Mucosa of stomach (tissue), 1 donor: ENCODE data around the gene GPR142.

Experiments
- H3K27me3 ChIP-seq: one replicate; pipeline ENCODE4 v1.7.0; 2013; ENCODE audit warnings: mild to moderate bottlenecking, low read length; ENCODE audit not compliant: control insufficient read depth, insufficient read depth
- H3K36me3 ChIP-seq: one replicate; pipeline ENCODE4 v1.7.0; 2013; ENCODE audit warnings: low read length; ENCODE audit not compliant: control insufficient read depth, insufficient read depth
- H3K4me1 ChIP-seq: one replicate; pipeline ENCODE4 v1.7.0; 2013; ENCODE audit warnings: mild to moderate bottlenecking, low read length; ENCODE audit not compliant: control insufficient read depth, insufficient read depth
- H3K4me3 ChIP-seq: one replicate; pipeline ENCODE4 v1.7.0; 2013; ENCODE audit warnings: low read length
- H3K9ac ChIP-seq: one replicate; pipeline ENCODE4 v1.7.0; 2013; ENCODE audit warnings: mild to moderate bottlenecking, low read length, moderate library complexity
- H3K9me3 ChIP-seq: one replicate; pipeline ENCODE4 v1.7.0; 2013; ENCODE audit warnings: mild to moderate bottlenecking, low read length, moderate library complexity; ENCODE audit not compliant: control insufficient read depth
- donor health status: Pancreatic carcinoma.

Gene GPR142, protein sequence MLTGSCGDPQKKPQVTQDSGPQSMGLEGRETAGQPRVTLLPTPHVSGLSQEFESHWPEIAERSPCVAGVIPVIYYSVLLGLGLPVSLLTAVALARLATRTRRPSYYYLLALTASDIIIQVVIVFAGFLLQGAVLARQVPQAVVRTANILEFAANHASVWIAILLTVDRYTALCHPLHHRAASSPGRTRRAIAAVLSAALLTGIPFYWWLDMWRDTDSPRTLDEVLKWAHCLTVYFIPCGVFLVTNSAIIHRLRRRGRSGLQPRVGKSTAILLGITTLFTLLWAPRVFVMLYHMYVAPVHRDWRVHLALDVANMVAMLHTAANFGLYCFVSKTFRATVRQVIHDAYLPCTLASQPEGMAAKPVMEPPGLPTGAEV

GRCh38 chr17:74367206-74367605 lies at the start of gene GPR142:
Gene GPR142, plus strand, starts transcription at chr17:74367506. Its CDS starts 2,035 bp downstream, at chr17:74369541.
- Histone ChIP-seq H3K27me3 (peaks cover 22% of the 10 kb centered on the region), H3K9me3 (no peaks in the 10 kb centered on the region), H3K36me3 (no peaks in the 10 kb centered on the region), H3K4me3 (no peak within 1 kb of the TSS), H3K9ac (no peak within 1 kb of the TSS), H3K4me1 (peaks cover 17% of the 10 kb centered on the region)

- Histone ChIP-seq H3K9ac (no peak overlapping the region), H3K9me3 (no peaks in the 10 kb centered on the region), H3K27me3 (no peaks in the 10 kb centered on the region), H3K4me3 (no peak overlapping the region), H3K4me1 (no peaks in the 10 kb centered on the region), H3K36me3 (no peaks in the 10 kb centered on the region)
Measured at GRCh38 chr17:74318391-74318790, 48.9 kb upstream of the GPR142 start.

DNA sequence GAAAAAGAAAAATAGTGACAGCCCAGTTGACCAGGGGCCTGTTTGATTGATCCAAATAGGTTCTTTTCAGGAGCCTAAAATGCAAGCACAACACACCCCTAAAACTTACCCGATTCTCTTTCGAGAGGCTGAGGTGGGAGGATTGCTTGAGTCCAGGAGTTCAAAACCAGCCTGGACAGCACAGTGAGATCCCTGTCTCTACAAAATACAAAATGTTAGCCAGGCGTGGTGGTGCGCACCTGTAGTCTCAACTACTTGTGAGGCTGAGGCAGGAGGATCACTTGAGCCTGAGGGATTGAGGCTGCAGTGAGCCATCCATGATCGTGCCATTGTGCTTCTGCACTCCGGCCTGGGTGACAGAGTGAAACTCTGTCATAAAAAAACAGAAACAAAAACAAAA lies 42.8 kb upstream of the GPR142 start:
- H3K27me3 ChIP-seq: peaks cover 32% of the 10 kb centered on the region
- H3K9ac ChIP-seq: no peak overlapping the region
- peaks cover 8% of the 10 kb centered on the region for H3K4me1 ChIP-seq
- no peaks in the 10 kb centered on the region for H3K9me3 ChIP-seq
- H3K4me3 ChIP-seq: no peak overlapping the region
- no peaks in the 10 kb centered on the region for H3K36me3 ChIP-seq

GRCh38 chr17:74325376-74325742 lies 41.9 kb upstream of the GPR142 start:
- Histone ChIP-seq H3K36me3 (no peaks in the 10 kb centered on the region), H3K9me3 (no peaks in the 10 kb centered on the region), H3K4me3 (no peak overlapping the region), H3K4me1 (peaks cover 8% of the 10 kb centered on the region), H3K9ac (no peak overlapping the region), H3K27me3 (peaks cover 32% of the 10 kb centered on the region)

DNA sequence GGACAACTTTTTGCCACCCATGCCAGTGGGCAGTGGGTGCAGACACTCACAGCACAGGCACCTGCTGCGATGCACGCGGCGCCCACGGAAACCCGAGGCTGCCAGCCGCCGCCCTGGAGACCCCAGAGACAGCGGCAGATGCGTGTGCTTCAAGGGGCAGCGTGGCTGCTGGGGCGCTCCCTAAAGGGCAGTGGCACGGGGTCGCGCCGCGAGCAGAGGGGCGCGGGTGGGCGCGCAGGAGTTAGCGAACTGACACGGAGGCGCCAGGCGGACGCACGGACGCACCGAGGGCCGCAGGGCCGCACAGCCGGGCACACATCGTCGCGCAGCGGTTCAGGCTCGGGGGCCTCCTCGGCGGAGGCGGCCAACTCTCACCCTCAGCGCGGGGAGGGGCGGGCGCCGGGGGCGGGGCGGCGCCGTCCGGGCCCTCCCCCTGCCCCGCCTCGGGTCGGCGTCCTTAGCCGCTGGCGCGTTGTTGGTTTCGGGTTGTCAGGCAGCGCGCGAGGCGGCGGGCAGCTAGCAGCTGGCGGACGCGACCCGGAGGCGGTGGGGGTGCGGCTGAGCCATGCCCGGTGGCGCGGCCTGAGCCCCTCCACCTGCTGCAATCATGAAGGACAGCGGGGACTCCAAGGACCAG lies 41.4 kb upstream of the GPR142 start, which contains the start of gene KIF19:
Gene KIF19, plus strand, starts transcription at position 484 of the 637 bp plus-strand sequence. Its CDS starts 124 bp downstream, at position 608.
- Histone ChIP-seq H3K27me3 (peaks cover 37% of the 10 kb centered on the region), H3K9me3 (no peaks in the 10 kb centered on the region), H3K4me1 (peaks cover 8% of the 10 kb centered on the region), H3K36me3 (no peaks in the 10 kb centered on the region), H3K4me3 (no peak within 1 kb of the TSS), H3K9ac (peak within 1 kb of the TSS; percentile 28)

DNA sequence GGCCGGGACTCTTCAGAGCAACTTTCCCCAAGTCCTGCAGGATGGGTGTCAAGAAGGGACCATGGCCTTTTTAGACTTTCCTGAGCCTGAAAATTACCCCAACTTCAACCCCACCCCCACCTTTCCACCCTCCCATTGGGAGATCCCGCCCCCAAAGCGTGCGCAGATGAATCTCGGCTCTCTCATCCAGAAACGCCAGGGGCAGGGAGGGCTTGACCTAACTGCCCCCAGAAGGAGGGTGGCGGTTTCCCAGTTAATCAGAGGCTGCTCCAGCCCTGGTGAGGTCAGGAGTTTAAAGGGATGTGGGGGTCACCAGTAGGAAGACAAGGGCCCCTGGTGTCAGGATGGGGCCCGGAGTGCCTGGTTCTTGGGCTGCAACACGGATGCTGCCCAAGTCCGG lies 40.8 kb upstream of the GPR142 start:
- H3K9ac ChIP-seq: peak overlapping the region; percentile 28

GRCh38 chr17:74328487-74328886 lies 38.8 kb upstream of the GPR142 start:
- Histone ChIP-seq H3K4me3 (no peak overlapping the region), H3K9ac (no peak overlapping the region), H3K27me3 (peaks cover 42% of the 10 kb centered on the region), H3K9me3 (no peaks in the 10 kb centered on the region), H3K4me1 (peaks cover 8% of the 10 kb centered on the region), H3K36me3 (no peaks in the 10 kb centered on the region)

More for the DNA sequence above, 40.8 kb upstream of the GPR142 start:
- no peaks in the 10 kb centered on the region for H3K9me3 ChIP-seq
- no peaks in the 10 kb centered on the region for H3K36me3 ChIP-seq
- H3K4me3 ChIP-seq: no peak overlapping the region
- H3K27me3 ChIP-seq: peaks cover 39% of the 10 kb centered on the region
- peaks cover 8% of the 10 kb centered on the region for H3K4me1 ChIP-seq

DNA sequence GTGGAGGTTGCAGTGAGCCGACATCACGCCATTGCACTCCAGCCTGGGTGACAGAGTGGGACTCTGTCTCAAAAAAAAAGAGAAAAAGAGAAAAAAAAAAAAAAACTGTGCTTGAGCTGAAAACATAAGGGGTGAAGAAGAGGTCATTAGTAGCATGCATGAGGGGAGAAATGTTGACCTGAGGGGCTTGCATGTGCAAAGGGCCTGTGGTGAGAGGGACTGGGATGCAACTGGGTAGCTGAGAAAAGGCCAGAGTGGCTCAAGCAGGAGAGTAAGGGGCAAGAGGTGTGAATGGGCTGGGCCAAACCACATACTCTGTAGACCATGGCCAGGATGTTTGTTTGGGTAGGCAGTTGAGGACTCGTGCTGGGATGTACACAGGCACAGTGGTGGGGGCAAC lies 37.9 kb upstream of the GPR142 start:
- Histone ChIP-seq H3K4me1 (peaks cover 8% of the 10 kb centered on the region), H3K9me3 (no peaks in the 10 kb centered on the region), H3K36me3 (no peaks in the 10 kb centered on the region), H3K9ac (no peak overlapping the region), H3K4me3 (no peak overlapping the region), H3K27me3 (peaks cover 42% of the 10 kb centered on the region)

DNA sequence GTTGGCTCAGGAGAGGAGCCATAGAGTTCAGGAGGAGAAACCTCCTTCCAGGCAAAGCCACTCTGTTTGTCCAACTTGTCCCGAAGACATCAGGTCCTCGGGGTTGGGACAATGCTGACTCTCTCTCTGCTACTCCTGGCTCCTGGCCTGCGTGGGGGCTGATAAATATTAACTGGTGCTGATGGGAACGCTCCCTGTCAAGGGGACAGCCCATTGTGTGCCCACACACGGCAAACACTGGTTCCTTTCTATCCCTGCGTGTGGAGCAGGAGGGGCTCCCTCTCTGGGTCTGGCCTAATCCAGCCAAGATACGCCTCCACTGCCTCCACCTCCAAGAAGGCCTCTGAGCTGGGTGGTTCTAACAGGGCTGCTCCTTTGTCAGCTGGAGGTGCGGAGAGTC lies 36.9 kb upstream of the GPR142 start:
- no peaks in the 10 kb centered on the region for H3K9me3 ChIP-seq
- peaks cover 8% of the 10 kb centered on the region for H3K4me1 ChIP-seq
- no peaks in the 10 kb centered on the region for H3K36me3 ChIP-seq
- H3K9ac ChIP-seq: no peak overlapping the region
- peaks cover 37% of the 10 kb centered on the region for H3K27me3 ChIP-seq
- no peak overlapping the region for H3K4me3 ChIP-seq

GRCh38 chr17:74332017-74332650 lies 35.2 kb upstream of the GPR142 start:
- no peak overlapping the region for H3K4me3 ChIP-seq
- H3K9me3 ChIP-seq: no peaks in the 10 kb centered on the region
- H3K36me3 ChIP-seq: no peaks in the 10 kb centered on the region
- H3K4me1 ChIP-seq: no peaks in the 10 kb centered on the region
- H3K9ac ChIP-seq: no peak overlapping the region
- H3K27me3 ChIP-seq: peaks cover 20% of the 10 kb centered on the region

DNA sequence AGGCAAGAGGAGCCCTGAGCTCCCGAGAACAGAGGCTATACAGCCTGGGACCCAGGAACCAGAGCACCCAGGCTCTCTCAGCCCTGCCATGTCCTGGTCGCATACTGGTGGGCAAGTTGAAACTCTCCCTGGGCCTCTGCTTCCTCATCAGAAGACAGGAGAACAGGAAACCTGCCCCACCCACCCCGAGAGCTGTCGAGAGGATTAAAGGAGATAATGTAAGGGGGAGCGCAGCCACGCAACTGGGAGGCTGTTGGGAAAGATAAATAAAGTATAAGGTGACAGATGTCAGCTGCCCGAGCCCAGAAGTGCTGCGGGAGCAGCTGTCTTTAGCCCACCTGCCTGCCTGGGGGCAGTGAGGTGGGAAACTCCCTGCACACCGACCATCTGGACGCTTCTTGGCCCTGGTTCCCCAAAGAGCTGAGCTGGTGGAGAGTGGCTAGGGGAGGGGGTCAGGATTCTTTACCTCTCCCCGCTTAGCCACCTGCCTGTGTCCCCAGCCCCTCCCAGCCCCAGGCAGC lies 34.5 kb upstream of the GPR142 start:
- no peak overlapping the region for H3K4me3 ChIP-seq
- no peak overlapping the region for H3K9ac ChIP-seq
- peaks cover 19% of the 10 kb centered on the region for H3K27me3 ChIP-seq
- no peaks in the 10 kb centered on the region for H3K9me3 ChIP-seq
- no peaks in the 10 kb centered on the region for H3K4me1 ChIP-seq
- no peaks in the 10 kb centered on the region for H3K36me3 ChIP-seq
